Left colon (tissue), 2 donors: Measurements from ENCODE around the gene FBXL13. TPM values are rescaled to one million over a fixed set of nuclear protein-coding genes. Genes with fewer than 3 reads are reported as not detected.
A peak's percentile ranks its signal among the peaks of the same experiment; 100 is the strongest.
"Not testable (repeated sequence)": the region's sequence is repeated elsewhere in the genome, so short reads cannot be mapped to it uniquely, and the experiment has no call there.

ENCODE experiments used
- ATAC-seq: fragments of 200-7000 bp; cut with Tn5 transposase; one replicate; pipeline ENCODE4 v1.9.1; 2020; ENCODE audit warnings: mild to moderate bottlenecking, moderate library complexity
- DNase-seq, 2 donors: peaks; one replicate each; pipeline ENCODE4 v3.0.0-alpha.2; 2020
- intact Hi-C, 2 donors: fragments of 100-400 bp; cut with DNase I in 1 of 2; cut with micrococcal nuclease in 1 of 2; formaldehyde crosslinking; loops; one replicate each; pipeline versions ENCODE4 v1.11.2 to v1.14.0; 2022; cut with DNase I, micrococcal nuclease
- total RNA-seq, 2 donors: library from RNA; stranded (reverse); fragmentation: NEBNext Ultra II Directional; extraction: Animal tissue kit (Norgen Biotek cat#: 25700); gene quantifications; one replicate each; pipeline ENCODE4 v1.2.1, GENCODE V29; 2021
- donor health status: DM: no; HTN: no; CAD: no.
- donor health status: DM: yes; HTN: yes; CAD: no.

FBXL13 gene
- total RNA-seq, 2 donors from 2014 or later = 0.15 to 1.5 TPM

DNA sequence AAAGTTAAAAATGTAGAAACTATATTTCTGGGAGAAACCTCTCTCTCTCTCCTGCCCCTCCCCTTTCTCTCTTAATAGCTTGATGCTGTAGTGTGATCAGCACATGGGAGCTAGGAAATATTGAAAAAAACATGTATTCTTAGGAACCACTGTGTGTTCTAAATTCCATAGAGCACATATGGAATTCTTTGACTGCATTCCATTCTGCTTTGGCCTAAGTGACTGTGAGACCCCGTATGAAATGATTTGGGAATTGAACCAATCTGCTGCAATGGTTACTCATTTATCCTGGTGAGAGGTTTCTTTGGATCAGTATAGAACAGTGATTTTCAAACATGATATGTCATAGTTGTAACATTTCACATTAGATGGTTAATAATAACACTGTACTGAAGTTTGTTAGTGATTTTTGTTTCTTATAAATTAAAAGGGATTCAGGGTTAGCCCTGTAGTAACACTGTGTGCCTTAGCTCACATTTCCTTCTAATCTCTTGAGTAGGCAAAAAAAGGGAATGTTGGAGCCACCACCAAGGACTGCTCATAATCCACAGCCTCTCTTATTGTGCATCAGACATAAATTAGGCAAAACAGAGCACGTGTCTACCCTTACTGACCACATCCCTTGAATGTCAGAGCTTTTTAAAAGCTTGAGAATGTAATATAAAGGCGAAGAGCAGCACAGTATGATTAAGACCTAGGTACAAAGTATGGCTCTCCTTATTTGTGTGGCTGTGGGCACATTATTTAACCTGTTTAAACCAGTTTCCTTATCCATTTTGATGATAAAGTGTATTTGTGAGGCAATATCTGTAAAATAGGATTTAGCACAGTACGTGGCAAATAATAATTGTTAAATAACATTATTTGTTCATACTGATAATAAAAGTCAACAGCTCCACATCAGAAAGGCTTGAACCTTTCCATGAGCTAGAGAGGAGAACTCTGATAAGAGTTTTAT lies 256.7 kb downstream of the FBXL13 start:
- intact Hi-C loops = no loop called here
- ATAC-seq (no peak), DNase-seq (no peak)

DNA sequence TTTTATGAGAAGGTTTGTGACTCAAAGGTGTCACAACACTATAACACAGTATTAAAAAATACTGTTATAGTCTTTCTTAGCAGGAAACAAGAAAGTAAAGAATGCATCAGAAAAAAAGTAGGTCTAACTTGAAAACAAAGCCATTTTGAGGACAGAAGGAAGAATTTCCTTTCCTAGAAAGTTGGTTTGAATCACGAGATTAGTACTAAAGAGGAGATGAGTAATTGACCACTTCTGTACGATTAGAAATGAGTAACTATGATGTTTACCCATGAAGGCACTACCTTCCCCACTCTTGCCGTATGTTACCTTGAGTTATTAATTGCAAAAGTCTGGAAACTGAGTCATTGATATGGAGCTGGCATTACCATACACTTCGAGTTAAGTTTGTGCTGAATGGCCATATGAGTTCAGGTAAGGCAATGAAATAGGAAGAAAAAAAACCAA lies 260.5 kb downstream of the FBXL13 start:
- DNase-seq (no peak), ATAC-seq (no peak)
- intact Hi-C loops = no loop called here

DNA sequence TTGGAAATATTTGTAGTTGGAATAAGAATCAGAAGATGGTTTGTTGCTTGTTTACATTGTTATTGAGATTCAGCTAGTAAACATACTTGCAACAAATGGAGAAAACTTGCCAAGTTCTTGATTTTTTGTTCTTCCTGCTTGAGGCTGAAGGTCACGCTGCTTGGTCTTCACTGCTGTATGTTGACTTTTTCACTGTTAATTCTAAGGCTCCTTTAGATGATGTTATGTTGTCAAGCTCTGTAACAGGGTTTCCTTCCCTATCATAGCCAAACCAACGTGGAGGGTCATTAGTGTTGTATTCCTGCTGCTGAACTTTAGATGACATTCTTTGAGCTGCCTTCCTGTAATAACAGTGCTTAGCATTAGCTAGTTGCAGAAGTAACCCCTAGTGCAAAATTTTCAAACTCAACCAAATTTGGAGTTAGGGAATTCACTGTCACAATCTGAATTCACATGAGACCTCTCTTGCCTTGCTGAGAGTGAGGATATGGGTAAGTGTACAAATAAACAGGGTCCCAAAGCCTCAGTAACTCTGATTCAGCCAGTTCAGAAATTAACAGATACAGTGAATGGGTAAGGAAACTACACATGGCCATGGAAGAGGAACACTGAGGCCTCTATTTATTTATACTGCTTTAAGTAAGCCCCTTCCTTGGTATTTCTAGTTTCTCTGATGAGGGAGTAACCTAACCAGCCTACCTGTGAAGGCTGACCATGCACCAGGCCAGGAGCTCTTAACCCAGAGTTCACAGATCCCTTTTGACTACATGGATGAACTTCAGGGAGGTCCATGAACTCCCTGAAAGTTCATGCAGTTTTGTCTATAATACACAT lies 261.2 kb downstream of the FBXL13 start:
- ATAC-seq (no peak), DNase-seq (no peak)
- intact Hi-C loops = no loop called here

DNA sequence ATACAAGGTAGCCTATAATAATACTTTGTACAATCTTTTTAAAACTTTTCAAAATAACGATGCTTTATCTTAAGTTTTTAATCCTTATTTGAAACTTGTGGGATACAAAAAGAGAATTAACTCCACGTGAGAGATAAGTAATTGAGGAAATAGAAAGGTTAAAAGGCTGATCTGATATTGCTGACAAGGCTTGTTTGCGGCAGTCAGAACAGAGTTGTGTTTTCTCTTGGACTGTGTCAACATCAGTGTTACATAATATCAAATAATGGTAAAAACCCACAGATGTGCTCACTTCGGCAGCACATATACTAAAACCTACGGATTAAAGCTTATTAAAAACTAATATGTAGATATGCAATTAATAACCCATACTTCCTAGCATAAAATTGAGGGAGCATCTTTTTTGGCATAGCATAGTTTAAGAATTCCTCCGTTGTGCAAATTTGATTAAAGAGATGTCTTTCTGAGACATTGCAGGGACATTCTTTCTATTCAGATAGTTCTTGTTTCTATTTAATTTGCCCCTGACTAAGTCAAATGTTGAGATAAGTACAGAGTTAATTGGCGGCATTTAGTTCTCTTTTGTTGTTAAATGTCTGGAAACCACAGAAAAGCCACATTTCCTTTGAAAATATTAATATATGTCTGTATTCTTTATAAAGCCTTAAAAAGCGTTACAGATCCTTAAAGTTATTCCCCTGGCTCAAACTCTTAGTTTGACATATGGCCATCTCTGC lies 262.5 kb downstream of the FBXL13 start:
- ATAC-seq (no peak), DNase-seq (no peak)
- intact Hi-C loops = no loop called here

DNA sequence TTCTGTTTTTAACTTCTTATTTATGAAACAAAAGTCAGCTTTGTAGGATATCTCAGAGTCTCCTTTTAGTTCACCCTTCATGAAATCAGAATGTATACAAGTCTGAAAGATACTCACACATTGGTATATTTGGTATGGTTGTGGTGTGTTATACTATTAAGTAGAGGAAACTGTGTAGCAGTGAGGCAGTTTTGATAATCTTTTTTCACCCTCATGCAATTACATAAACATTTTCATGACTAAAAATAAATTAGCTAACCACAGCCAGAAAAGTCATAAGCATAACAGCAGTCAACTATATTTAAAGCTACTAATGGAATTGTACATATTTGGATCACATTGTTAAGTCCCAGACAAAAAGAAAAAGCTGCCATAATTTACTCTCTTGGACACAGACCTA lies 263.7 kb downstream of the FBXL13 start:
- DNase-seq (no peak), ATAC-seq (no peak)
- intact Hi-C loops = no loop called here

DNA sequence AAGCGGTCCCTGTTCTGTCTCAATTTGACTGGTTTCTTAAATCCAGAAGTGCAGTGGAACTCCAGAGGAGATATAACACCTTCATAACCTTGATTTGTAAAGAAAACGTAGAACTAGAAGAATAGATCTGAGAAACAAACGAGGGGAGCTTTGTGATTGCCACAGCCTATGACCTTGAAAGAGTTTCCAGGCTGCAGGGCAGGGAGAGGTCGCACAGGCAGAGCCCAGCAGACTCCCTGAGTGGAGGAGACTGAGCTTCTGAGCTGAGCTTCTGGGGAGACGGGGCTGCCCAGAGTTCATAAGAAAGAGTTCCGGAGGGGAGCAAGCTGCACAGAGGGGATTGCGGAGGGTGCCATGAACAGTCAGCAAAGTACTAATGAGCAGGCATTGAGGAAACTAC lies 268.0 kb downstream of the FBXL13 start:
- DNase-seq = no peak
- intact Hi-C loops = no loop called here

DNA sequence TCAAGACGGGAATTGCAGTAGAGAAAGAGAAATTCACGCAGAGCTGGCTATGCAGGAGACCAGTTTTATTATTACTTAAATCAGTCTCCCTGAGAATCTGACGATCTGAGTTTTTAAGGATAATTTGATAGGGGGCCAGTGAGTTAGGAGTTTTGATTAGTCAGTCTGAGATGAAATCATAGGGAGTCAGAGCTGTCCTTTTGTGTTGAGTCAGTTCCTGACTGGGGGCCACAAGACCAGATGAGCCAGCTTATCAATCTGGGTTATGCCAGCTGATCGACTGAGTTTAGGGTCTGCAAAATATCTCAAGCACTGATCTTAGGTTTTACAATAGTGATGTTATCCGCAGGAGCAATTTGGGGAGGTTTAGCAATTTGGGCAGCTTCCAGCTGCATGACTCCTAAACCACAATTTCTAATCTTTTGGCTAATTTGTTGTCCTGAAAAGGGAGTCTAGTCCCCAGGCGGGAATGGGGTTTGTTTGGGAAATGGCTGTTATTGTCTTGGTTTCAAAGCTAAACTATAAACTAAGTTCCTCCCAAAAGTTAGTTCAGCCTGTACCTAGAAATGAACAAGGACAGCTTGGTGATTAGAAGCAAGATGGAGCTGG lies 278.5 kb downstream of the FBXL13 start:
- ATAC-seq, DNase-seq, intact Hi-C loops: not testable (repeated sequence)

More for the DNA sequence above, 268.0 kb downstream of the FBXL13 start:
- no peak for ATAC-seq

DNA sequence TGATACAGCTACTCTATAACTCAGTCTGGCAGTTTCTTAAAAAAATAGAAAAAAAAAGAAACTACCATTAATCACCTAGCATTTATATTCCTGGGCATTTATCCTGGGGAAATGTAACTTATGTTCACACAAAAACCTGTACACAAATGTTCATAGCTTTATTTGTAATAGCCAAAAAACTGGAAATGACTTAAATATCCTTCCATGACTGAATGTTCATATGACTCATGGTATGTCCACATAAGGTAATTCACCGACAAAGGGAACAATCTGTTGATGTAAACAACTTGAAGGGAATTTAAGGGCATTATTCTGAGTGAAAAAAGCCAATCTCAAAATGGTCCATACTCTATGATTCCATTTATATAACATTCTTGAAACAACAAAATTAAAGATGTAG lies 280.0 kb downstream of the FBXL13 start:
- DNase-seq, ATAC-seq, intact Hi-C loops: not testable (repeated sequence)

DNA sequence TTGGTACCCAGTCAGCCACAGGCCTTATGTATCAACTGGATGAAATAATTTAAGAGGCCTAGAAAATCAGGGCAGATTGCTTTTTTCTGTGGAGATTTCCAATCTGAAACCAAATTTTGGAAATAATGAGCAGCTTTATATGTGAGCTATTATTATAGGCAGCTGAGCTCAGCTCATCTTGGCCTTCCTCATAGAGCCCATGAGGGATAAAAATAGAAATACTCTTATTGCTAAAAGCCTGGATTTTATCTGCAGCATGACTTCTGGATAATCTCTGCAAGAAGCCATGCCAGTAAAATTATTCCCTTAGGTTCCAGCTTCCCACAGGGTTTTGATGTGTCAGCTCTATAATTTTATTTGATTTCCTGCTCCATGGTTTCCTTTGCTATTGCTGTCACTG lies 282.8 kb downstream of the FBXL13 start:
- DNase-seq, intact Hi-C loops, ATAC-seq: not testable (repeated sequence)

DNA sequence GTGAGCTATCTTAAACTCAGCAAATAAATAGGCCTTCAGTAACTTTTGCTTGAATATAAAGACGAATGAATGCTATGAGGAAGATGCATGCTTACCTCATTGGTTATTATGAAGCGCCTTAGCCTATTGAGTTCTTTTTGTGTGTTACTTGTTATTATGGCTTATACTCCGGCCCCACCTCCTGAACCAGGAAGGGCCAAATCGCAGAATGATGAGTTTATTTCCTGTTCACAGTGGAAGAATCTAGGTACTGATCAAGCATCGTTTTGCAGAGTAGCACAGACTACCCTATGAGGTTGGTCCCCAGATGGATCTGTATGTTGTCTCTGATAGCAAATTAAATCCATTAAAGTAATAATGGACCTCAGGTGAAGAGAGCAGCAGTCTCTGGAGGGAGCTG lies 283.2 kb downstream of the FBXL13 start:
- intact Hi-C loops, DNase-seq: not testable (repeated sequence)
- ATAC-seq = peak; percentile 68

DNA sequence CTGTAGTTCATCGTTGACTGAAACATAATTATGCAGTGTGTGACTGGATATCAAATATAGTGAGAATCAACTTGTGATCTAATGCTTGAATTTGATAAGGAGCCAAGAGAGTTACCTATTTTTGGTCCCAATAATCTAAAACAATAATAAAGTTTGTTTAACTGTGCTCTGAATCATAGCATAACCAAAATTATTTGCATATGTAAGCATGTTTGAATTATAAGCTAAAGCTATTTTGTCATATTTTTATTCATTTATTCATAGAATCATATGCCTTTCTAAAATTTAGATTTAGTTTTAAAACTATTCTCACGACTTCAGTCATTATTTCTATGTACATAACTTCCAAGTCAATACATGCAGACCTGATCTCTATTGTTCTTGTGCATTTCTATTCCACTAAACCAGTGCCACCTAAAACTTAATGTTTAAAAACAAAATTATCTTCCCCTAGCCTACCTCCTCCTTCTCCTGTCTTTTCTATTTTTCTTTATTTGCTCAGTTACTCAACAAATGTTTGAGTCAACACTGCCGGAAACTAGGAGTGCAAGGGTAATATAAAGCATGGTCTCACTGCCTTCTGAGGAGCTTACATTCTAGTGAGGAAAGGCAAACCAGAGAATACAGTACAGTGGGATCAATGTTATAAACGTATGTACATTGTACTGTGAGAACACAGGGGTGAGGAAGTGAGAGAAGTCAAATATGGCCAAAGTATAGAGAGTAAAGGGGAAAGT lies 284.1 kb downstream of the FBXL13 start:
- peak; percentile 57 for ATAC-seq
- intact Hi-C loops, DNase-seq: not testable (repeated sequence)

DNA sequence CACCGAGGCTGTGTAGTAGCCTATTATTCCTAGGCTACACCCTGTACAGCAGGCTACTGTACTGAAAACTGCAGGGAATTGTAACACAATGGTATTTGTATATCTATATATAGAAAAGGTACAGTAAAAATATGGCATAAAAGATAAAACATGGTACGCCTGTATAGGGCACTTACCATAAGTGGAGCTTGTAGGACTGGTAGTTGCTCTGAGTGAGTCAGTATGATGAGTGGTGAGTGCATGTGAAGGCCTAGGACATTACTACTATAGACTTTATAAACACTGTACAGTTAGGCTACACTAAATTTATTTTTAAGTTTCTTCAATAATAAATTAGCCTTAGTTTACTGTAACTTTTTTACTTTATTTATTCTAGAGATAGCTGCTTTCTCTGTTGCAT lies 285.8 kb downstream of the FBXL13 start:
- intact Hi-C loops, ATAC-seq, DNase-seq: not testable (repeated sequence)

DNA sequence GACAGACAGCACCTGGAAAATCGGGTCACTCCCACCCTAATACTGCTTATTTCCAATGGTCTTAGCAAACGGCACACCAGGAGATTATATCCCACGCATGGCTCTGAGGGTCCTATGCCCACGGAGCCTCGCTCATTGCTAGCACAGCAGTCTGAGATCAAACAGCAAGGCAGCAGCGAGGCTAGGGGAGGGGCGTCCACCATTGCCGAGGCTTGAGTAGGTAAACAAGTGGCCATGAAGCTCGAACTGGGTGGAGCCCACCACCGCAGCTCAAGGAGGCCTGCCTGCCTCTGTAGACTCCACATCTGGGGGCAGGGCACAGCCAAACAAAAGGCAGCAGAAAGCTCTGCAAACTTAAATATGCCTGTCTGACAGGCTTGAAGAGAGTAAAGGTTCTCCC lies 293.7 kb downstream of the FBXL13 start:
- intact Hi-C loops, ATAC-seq: not testable (repeated sequence)

DNA sequence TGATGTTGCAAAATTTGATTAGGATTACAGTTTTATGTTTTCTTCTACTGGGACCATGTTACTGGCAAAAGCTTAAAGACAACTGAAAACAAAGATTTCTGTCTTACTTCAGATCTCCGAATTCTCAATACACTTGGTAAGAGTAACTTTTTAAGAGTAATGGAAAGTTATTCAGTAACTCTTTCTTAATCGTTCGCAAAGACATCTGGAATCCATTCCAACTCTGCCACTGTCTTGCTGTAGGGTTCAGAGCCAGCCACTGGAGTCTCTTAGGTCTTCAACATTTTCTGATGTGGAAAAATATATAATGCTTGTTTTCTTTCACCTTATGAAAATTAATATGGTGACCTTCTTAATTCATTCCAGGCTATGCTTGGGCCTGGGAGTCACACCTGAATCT lies 295.9 kb downstream of the FBXL13 start:
- intact Hi-C loops, DNase-seq, ATAC-seq: not testable (repeated sequence)

More for the DNA sequence above, 293.7 kb downstream of the FBXL13 start:
- not testable (repeated sequence) for DNase-seq

DNA sequence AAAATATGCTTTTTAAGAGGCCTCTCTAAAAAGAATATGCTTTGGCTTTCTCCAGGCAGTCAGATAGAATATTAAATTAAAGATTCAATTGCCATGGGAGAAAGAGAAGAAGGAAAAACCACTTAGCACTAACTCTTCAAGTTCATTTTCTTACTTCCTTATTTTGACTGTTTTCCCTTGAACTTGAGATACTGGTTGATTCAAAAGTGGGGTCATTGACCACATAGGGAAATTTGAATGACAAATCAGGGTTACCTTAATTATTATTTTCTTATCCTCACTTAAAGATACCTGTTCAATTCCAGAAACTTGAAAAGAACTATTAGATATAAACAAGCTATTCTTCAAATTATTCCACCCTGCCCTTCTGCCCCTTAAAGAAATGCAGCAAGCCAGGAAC lies 298.4 kb downstream of the FBXL13 start:
- DNase-seq, ATAC-seq, intact Hi-C loops: not testable (repeated sequence)

DNA sequence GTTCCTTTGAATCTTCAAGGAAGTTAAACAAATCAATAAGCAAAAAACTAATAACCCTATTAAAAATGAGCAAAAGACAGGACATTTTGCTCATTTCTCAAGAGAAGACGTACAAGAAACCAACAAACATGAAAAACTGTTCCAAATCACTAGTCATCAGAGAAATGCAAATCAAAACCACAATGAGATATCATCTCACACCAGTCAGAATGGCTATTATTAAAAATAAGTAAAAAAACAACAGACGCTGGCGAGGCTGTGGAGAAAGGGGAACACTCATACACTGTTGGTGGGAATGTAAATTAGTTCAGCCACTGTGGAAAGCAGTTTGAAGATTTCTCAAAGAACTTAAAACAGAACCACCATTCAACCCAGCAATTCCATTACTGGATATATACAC lies 304.1 kb downstream of the FBXL13 start:
- DNase-seq, intact Hi-C loops, ATAC-seq: not testable (repeated sequence)

DNA sequence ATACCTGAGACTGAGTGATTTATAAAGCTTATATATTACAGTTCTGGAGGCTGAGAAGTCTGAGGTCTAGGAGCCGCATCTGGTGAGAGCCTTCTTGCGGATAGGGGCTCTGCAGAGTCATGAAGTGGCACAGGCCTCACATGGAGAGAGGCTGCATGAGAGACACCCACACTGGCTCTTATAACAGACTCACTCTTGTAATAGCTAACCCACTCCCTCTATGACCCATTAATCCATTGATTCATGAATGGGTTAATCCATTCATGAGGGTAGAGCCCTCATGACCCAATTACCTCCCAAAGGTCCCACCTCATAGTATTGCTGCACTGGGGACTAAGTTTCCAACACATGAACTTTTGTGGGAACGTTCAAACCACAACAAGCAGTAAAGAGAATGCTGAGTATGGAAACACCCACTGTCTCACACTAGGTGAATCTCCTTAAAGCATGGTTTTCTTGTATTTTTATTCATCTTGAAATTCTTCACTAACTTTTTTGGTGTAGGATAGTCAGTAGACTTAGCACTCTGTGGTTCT lies 304.9 kb downstream of the FBXL13 start:
- DNase-seq, ATAC-seq, intact Hi-C loops: not testable (repeated sequence)
